ENCODE data around the gene TLR8.

The TLR8 gene

GRCh38 chrX:12906046-12906761 lies at the start of gene TLR8:
Gene TLR8 (plus strand): TSS chrX:12906620. CDS start chrX:12906707, 87 bp downstream.
- no peak for DNase-seq

DNA sequence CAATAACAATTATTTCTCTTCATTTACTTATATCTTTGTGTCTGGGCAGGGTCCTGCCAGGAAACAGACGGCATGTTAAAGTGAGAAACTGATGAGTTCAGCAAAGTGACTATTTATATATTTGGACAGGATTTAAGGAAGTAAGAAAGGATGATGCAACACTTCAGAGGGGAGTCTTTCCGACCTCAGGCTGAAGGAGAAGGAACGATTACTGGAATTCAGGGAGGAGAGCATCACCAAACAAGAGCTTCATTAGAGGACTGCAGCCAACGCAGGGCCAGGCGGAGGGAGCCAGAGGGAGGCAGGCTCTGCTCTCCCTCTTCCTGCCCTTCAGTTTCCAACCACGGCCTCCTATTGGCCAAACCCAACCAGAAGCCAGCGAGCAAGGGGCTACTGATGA lies 41.1 kb upstream of the TLR8 start:
- no peak for DNase-seq

- no peak for DNase-seq
Observed at GRCh38 chrX:12866451-12867377, 39.7 kb upstream of the TLR8 start, which contains the start of gene TLR7. Gene TLR7 (plus strand): TSS chrX:12867072. CDS start chrX:12867579, 507 bp downstream.

DNA sequence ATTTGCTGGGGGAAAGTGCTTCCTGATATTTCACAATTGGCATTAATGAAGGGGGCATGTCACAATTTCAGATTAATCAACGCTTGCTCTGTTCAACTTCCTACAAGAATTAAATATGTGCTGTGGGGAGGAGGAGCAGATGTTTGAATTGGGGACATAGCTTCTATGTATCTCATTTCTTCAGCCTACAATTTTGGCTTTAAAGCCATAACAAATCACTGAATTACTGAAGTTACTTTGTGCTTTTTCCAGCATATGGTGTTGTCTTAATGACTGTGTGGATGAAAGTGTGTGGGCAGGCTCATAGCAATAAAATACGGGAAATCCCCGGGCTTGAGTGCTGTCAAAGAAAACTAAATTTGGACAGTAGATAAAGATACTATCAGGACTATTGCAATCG lies 38.7 kb upstream of the TLR8 start:
- no peak for DNase-seq

DNA sequence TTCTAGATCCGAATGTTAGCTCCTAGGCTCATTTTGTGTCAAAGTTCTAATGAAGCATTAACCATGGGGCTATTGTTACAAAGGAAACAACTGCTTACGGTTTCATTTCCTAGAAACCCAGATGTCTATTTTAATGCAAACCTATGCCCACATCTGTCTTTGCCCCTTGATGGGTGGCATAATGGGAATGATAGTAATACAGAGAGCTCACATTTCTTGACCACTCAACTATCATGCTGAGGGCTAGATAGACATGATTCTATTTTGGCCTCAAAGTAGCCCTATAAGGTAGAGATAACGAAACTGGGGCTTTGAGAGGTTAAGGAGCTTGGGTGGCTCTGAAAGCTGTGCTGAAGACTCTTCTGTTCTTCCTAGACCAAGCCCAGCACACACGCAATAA lies 37.7 kb upstream of the TLR8 start:
- no peak for DNase-seq

- no peak for DNase-seq
Observed at GRCh38 chrX:12871257-12871656, 35.2 kb upstream of the TLR8 start.

GRCh38 chrX:12872741-12873140 lies 33.7 kb upstream of the TLR8 start:
- DNase-seq: no peak

DNA sequence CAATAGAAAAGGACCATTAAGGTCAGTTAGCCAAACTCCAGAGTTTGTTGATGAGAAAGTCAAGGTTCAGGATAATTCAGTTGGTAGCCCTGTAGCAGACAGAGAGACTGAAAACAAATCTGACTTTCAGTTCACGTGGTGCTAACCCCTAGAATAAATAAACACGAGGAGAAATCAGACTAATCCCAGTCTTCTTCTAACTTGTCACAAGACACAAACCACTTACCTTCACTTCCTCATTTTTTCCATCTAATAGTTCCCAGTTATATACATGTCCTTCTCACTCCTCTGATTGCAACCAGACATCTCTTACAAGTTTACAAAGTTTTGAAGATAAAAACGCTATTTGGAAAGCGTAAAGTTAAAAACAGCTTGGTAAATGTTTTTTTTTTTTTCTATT lies 31.8 kb upstream of the TLR8 start:
- DNase-seq: no peak

DNA sequence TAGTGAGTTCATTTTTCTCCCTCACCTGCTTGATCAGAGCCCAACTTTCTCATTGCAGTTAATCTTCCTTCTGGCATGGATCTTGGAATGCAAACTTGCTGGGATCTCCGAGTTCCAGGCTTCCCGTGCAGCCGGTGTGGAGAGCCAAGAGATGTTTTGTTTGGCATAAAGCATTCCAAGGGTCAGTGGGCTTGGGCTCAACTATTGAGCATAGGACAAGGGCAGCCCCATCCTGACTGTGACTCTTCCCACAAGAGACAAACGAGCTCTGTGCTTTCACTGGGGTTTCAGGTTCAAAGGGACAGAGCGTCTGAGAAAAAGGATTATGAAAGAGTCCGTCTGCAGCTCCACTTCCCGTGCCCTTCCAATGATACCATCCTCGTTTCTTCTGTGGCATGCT lies 29.0 kb upstream of the TLR8 start:
- no peak for DNase-seq

GRCh38 chrX:12878536-12878935 lies 27.9 kb upstream of the TLR8 start:
- DNase-seq: no peak

DNA sequence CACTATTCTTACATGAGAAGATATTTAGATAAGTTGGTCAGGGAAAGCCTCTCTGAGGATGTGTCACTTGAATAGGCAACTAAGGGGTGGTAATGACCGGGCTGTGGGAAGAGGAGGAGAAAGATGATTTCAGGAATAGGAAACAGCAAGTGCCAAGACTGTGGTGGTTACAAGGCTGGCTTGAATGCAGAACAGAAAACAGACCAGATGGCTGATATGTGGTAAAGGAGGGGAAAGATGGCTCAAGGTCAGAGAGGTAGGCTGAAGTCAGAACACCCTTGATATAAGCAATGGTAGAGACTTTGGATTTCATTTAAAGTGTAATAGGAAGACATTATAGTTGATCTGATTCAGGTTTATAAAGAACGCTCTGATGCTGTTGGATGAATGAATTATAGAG lies 24.5 kb upstream of the TLR8 start:
- no peak for DNase-seq

DNA sequence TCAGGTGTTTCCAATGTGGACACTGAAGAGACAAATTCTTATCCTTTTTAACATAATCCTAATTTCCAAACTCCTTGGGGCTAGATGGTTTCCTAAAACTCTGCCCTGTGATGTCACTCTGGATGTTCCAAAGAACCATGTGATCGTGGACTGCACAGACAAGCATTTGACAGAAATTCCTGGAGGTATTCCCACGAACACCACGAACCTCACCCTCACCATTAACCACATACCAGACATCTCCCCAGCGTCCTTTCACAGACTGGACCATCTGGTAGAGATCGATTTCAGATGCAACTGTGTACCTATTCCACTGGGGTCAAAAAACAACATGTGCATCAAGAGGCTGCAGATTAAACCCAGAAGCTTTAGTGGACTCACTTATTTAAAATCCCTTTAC lies 20.9 kb upstream of the TLR8 start:
- DNase-seq: no peak

- no peak for DNase-seq
Observed at GRCh38 chrX:12886545-12886944, 19.9 kb upstream of the TLR8 start.

GRCh38 chrX:12887141-12887540 lies 19.3 kb upstream of the TLR8 start:
- no peak for DNase-seq

DNA sequence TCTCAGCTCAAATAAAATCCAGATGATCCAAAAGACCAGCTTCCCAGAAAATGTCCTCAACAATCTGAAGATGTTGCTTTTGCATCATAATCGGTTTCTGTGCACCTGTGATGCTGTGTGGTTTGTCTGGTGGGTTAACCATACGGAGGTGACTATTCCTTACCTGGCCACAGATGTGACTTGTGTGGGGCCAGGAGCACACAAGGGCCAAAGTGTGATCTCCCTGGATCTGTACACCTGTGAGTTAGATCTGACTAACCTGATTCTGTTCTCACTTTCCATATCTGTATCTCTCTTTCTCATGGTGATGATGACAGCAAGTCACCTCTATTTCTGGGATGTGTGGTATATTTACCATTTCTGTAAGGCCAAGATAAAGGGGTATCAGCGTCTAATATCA lies 18.7 kb upstream of the TLR8 start:
- DNase-seq: no peak

GRCh38 chrX:12890467-12890866 lies 16.0 kb upstream of the TLR8 start:
- no peak for DNase-seq

GRCh38 chrX:12891171-12891570 lies 15.2 kb upstream of the TLR8 start:
- DNase-seq: no peak

DNA sequence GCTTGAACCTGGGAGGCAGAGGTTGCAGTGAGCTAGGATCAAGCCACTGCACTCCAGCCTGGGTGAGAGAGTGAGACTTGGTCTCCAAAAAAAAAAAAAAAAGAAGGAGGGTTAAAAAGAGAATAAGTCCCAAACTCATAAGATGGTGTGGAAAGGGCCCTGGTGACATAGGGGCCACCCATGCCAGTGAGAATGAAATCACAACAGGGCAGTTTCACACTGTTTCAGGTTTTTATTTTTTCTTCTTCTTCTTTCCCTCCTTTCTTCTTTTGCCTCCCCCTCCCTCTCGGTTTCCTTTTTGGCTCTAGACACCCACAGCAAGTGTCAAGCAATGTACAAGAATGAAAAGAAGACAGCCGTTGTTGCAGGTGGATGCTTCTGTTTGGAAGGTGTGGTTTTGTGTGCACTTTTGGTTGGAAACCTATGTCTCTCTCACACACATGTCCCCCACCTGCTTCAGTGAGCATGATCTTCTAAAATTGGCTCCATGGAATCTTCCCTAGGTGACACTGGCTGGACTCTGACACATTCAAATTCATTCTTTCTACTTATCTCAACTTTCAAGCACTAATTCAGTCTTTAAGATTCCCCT lies 14.4 kb upstream of the TLR8 start:
- no peak for DNase-seq

GRCh38 chrX:12892716-12893115 lies 13.7 kb upstream of the TLR8 start:
- no peak for DNase-seq

GRCh38 chrX:12894074-12895030 lies 12.1 kb upstream of the TLR8 start:
- no peak for DNase-seq

GRCh38 chrX:12895866-12896265 lies 10.6 kb upstream of the TLR8 start:
- DNase-seq: no peak

GRCh38 chrX:12896935-12897334 lies 9.5 kb upstream of the TLR8 start:
- no peak for DNase-seq

- no peak for DNase-seq
Observed at GRCh38 chrX:12898073-12898472, 8.3 kb upstream of the TLR8 start.
